Coronary artery (tissue), 2 donors: ENCODE results near the gene TAF1C.

Experiments used
- DNase-seq: peaks from one replicate; pipeline ENCODE4 v3.0.0-alpha.2; 2017; ENCODE audit warnings: low spot score
- H3K27ac ChIP-seq, 2 donors: fragments of 200-600 bp; sonication (generic); one replicate each; pipeline ENCODE4 v1.5.1; 2016 to 2019
- H3K4me3 ChIP-seq: fragments of 200-600 bp; sonication (generic); 2 replicates; pipeline ENCODE4 v1.5.1; 2016; ENCODE audit warnings: mild to moderate bottlenecking, moderate library complexity
- TF ChIP-seq, protein P1 (sequence below): fragments of 200-600 bp; sonication (generic); IDR thresholded peaks from one replicate; pipeline ENCODE4 v1.5.1; 2019; ENCODE audit warnings: antibody characterized with exemption

TAF1C gene

DNA sequence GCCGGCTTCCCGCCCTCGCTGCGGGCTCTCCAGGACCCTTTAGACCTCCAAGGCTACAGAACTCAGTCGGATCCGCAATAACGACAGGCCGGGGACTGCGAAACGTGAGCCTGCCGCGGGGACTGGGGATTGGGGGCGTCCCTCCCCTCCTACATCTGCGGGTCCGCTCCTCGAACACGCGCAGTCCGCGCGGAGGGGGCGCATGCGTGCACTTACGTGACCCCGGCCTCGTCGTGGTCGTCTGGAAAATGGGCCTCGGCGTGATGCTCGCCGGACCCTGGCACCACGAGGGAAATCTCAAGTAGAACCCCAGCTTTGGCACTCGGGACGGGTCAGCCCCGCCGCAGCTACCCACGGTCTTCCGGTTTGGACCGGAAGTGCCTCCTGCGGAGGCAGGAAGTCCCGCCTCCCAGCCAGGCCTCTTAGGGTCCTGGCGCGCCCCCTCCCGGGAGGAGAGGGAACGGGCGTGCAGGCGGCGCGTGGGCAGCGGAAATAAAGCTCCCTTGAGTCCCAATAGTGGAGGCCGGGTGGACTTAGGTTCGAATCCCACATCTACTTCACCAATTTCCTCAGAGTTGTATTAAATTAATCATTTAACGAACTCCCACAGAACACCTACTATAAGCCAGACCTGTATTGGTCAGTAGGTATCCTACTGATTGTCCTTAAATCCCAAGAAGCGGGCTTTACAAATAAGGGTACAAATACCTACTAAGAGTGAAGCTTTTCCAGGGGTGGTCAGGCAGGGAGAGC is at the start of gene TAF1C:
TAF1C (minus strand) TSS at position 373 of the 753 bp plus-strand sequence. CDS start 2,069 bp downstream, outside the sequence.
- TF ChIP-seq, protein P1, sequence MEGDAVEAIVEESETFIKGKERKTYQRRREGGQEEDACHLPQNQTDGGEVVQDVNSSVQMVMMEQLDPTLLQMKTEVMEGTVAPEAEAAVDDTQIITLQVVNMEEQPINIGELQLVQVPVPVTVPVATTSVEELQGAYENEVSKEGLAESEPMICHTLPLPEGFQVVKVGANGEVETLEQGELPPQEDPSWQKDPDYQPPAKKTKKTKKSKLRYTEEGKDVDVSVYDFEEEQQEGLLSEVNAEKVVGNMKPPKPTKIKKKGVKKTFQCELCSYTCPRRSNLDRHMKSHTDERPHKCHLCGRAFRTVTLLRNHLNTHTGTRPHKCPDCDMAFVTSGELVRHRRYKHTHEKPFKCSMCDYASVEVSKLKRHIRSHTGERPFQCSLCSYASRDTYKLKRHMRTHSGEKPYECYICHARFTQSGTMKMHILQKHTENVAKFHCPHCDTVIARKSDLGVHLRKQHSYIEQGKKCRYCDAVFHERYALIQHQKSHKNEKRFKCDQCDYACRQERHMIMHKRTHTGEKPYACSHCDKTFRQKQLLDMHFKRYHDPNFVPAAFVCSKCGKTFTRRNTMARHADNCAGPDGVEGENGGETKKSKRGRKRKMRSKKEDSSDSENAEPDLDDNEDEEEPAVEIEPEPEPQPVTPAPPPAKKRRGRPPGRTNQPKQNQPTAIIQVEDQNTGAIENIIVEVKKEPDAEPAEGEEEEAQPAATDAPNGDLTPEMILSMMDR, result peak; percentile 100
- peak; percentile 94 for DNase-seq
- H3K4me3 ChIP-seq, result peak within 1 kb of the TSS; percentile 85
- H3K27ac ChIP-seq, result peak within 1 kb of the TSS; percentile 65 to 80

GRCh38 chr16:84234321-84235241 is 47.7 kb upstream of the TAF1C start:
- DNase-seq, result no peak
- peak overlapping the region in 1 of 2 donors; percentile 0 for H3K27ac ChIP-seq
- no peak overlapping the region for H3K4me3 ChIP-seq

DNA sequence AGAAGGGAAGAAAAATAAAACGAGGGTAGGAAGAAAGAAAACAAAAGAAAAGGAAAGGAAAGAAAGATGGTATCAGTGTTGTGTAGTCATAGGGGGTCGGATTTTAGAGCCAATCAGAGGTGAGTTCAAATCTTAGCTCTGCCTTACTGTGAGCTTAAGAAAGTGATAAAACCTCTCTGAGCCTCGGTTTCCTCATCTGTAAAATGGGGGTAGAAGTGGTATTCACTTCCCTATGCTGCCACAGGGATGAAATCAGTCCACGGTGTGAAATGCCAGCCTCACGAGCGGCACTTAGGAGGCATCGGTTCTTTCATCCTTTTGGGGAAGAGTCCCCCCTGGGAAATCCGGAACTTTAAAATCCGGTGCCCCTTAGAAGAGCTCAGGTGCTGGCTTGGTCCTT is 46.9 kb upstream of the TAF1C start:
- no peak for DNase-seq
- H3K4me3 ChIP-seq, result no peak overlapping the region
- H3K27ac ChIP-seq, result no peak overlapping the region
- TF ChIP-seq, protein P1, result no peak

More at GRCh38 chr16:84234321-84235241, 47.7 kb upstream of the TAF1C start:
- TF ChIP-seq, protein P1, result no peak

GRCh38 chr16:84232969-84233368 is 46.1 kb upstream of the TAF1C start:
- Histone ChIP-seq H3K27ac (no peak overlapping the region), H3K4me3 (no peak overlapping the region)
- no peak for DNase-seq
- TF ChIP-seq, protein P1, result no peak

GRCh38 chr16:84232060-84232459 is 45.2 kb upstream of the TAF1C start:
- no peak for DNase-seq
- no peak overlapping the region for H3K27ac ChIP-seq
- no peak overlapping the region for H3K4me3 ChIP-seq
- TF ChIP-seq, protein P1, result no peak

GRCh38 chr16:84229471-84229870 is 42.6 kb upstream of the TAF1C start:
- H3K27ac ChIP-seq, result no peak overlapping the region
- TF ChIP-seq, protein P1, result no peak
- DNase-seq, result no peak
- no peak overlapping the region for H3K4me3 ChIP-seq
